SK-N-MC (cell line): ENCODE data around the gene DAAM1.

Experiments
- DNase-seq: peaks from one replicate; pipeline ENCODE4 v3.0.0-alpha.2; 2011; ENCODE audit warnings: low read depth, low spot score
- H3K27ac ChIP-seq: fragments of 200-600 bp; sonication (generic); 2 replicates; pipeline ENCODE4 v1.5.1; 2016; ENCODE audit warnings: mixed run types
- H3K36me3 ChIP-seq: fragments of 200-600 bp; sonication (generic); 2 replicates; pipeline ENCODE4 v1.6.1; 2017; ENCODE audit warnings: antibody characterized with exemption, low read length, mixed read lengths; ENCODE audit not compliant: insufficient read depth
- H3K4me3 ChIP-seq: fragments of 200-600 bp; sonication (generic); 2 replicates; pipeline ENCODE4 v1.5.1; 2016
- H3K9ac ChIP-seq: fragments of 200-600 bp; sonication (generic); 2 replicates; pipeline ENCODE4 v1.8.0; 2017; ENCODE audit warnings: mixed run types, mixed read lengths; ENCODE audit not compliant: insufficient read length
- H3K9me3 ChIP-seq: fragments of 200-600 bp; sonication (generic); 2 replicates; pipeline ENCODE4 v1.6.1; 2017; ENCODE audit warnings: low read depth, mild to moderate bottlenecking, antibody characterized with exemption, low read length, moderate library complexity, mixed read lengths
- EZH2 ChIP-seq: fragments of 200-600 bp; sonication (generic); IDR thresholded peaks from one replicate; pipeline ENCODE4 v1.6.1; 2017; ENCODE audit warnings: antibody characterized with exemption
- FOXP2 ChIP-seq: optimal IDR thresholded peaks from 2 replicates; pipeline ENCODE3; 2011; ENCODE audit warnings: mild to moderate bottlenecking, moderate library complexity; ENCODE audit not compliant: insufficient read depth; ENCODE audit errors: extremely low read length, control extremely low read depth
- POLR2AphosphoS5 ChIP-seq: IDR thresholded peaks from 2 replicates; pipeline ENCODE4 v1.6.1; 2012; ENCODE audit warnings: mild to moderate bottlenecking, low read depth, low read length, borderline replicate concordance

DAAM1 gene

DNA sequence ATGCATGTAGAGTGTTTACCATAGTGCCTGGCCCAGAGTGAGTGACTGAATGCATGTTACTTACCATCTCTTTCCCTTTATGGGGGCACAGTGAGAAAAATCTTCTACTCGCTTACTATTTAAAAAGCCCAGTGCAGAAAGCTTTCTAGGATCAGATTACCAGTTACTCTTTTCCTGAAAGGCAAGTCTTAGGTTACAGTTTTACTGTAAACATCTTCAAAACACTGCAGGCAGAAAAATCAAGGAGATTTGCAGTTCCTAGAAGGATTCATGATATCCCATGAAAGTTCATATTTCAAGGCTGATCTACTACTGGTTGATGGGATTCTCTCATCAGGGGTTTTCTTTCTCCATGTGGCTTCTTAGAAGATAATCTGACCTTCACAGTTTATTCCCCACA lies 29.3 kb upstream of the DAAM1 start:
- DNase-seq, result no peak
- H3K36me3 ChIP-seq, result no peaks in the 10 kb centered on the region
- no peak overlapping the region for H3K4me3 ChIP-seq
- no peak overlapping the region for H3K9ac ChIP-seq
- no peaks in the 10 kb centered on the region for H3K9me3 ChIP-seq
- H3K27ac ChIP-seq, result no peak overlapping the region
- TF ChIP-seq FOXP2, result no peak

GRCh38 chr14:59160506-59160905 lies 28.0 kb upstream of the DAAM1 start:
- H3K4me3 ChIP-seq, result no peak overlapping the region
- no peaks in the 10 kb centered on the region for H3K9me3 ChIP-seq
- no peak for DNase-seq
- TF ChIP-seq POLR2AphosphoS5 (no peak), EZH2 (no peak), FOXP2 (no peak)
- H3K27ac ChIP-seq, result no peak overlapping the region
- no peaks in the 10 kb centered on the region for H3K36me3 ChIP-seq
- no peak overlapping the region for H3K9ac ChIP-seq

DNA sequence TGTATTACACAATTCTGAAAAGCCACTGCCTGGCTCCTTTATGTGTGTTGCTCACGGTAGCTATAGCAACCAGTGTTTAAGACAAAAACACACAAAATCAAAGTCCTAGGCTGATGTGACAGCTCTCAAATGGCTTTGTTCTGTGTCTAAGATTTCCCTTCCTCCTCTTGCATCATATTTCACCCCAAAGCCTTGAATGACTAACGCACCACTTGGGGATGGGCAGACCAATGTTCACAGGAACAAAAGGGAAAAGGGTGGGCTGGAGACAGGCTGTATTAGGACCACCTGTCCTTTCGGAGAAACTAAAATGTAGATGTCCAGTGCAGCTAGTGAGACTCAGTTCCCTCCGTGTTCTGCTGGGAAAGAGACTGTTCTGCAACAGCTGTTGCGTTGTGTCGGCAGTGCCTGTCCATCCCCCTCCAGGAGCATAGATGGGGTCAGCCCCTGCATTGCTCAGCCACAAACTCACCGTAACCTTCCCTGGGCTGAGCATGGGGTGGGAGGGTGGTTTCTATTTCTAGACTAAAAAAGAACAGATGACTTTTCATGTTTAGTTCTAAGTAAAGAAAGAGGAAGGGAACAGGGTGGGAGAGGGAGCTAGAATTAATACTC lies 26.8 kb upstream of the DAAM1 start:
- Histone ChIP-seq H3K4me3 (no peak overlapping the region), H3K9me3 (no peaks in the 10 kb centered on the region), H3K9ac (no peak overlapping the region), H3K27ac (no peak overlapping the region), H3K36me3 (no peaks in the 10 kb centered on the region)
- no peak for TF ChIP-seq EZH2
- no peak for TF ChIP-seq POLR2AphosphoS5
- TF ChIP-seq FOXP2, result no peak
- DNase-seq, result no peak

GRCh38 chr14:59166258-59166657 lies 22.2 kb upstream of the DAAM1 start:
- H3K36me3 ChIP-seq, result no peaks in the 10 kb centered on the region
- TF ChIP-seq EZH2 (no peak), FOXP2 (no peak), POLR2AphosphoS5 (no peak)
- no peak overlapping the region for H3K27ac ChIP-seq
- H3K9ac ChIP-seq, result no peak overlapping the region
- DNase-seq, result no peak
- H3K4me3 ChIP-seq, result no peak overlapping the region
- H3K9me3 ChIP-seq, result no peaks in the 10 kb centered on the region

DNA sequence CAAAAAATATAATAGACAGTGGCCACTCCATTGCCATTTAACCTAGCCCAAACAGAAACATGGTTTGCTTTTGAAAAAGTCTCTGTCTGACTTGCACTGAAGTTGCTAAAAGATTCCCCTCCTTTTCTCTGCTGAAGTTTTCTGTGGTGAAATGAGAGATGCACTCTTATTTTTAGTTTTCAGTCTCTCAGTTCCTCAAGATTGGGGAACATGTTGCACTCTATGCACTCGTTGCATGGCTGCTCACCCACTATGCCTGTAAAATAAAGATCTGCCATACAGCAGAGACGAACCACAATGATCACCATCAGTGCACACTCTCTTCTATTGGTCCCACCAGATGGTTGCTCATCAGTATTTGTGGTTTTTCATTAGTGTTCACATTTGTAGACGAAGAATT lies 13.1 kb upstream of the DAAM1 start:
- no peak for DNase-seq
- Histone ChIP-seq H3K4me3 (no peak overlapping the region), H3K36me3 (no peaks in the 10 kb centered on the region), H3K27ac (no peak overlapping the region), H3K9ac (no peak overlapping the region), H3K9me3 (no peaks in the 10 kb centered on the region)
- no peak for TF ChIP-seq EZH2
- TF ChIP-seq FOXP2, result no peak
- TF ChIP-seq POLR2AphosphoS5, result no peak

GRCh38 chr14:59176765-59177164 lies 11.7 kb upstream of the DAAM1 start:
- DNase-seq, result no peak
- H3K4me3 ChIP-seq, result no peak overlapping the region
- no peaks in the 10 kb centered on the region for H3K9me3 ChIP-seq
- H3K9ac ChIP-seq, result no peak overlapping the region
- H3K27ac ChIP-seq, result no peak overlapping the region
- TF ChIP-seq EZH2 (no peak), POLR2AphosphoS5 (no peak), FOXP2 (no peak)
- no peaks in the 10 kb centered on the region for H3K36me3 ChIP-seq

- no peak for TF ChIP-seq EZH2
- no peak for TF ChIP-seq FOXP2
- H3K27ac ChIP-seq, result no peak overlapping the region
- H3K36me3 ChIP-seq, result no peaks in the 10 kb centered on the region
- no peak for DNase-seq
- no peaks in the 10 kb centered on the region for H3K9me3 ChIP-seq
- H3K9ac ChIP-seq, result no peak overlapping the region
- no peak overlapping the region for H3K4me3 ChIP-seq
Observed at GRCh38 chr14:59177262-59177661, 11.2 kb upstream of the DAAM1 start.

GRCh38 chr14:59181791-59182190 lies 6.7 kb upstream of the DAAM1 start:
- H3K9ac ChIP-seq, result no peak overlapping the region
- no peak overlapping the region for H3K4me3 ChIP-seq
- TF ChIP-seq POLR2AphosphoS5, result no peak
- TF ChIP-seq EZH2, result no peak
- no peak for TF ChIP-seq FOXP2
- no peak for DNase-seq
- H3K9me3 ChIP-seq, result no peaks in the 10 kb centered on the region
- H3K27ac ChIP-seq, result no peak overlapping the region
- H3K36me3 ChIP-seq, result no peaks in the 10 kb centered on the region

GRCh38 chr14:59182641-59183040 lies 5.8 kb upstream of the DAAM1 start:
- no peak for DNase-seq
- Histone ChIP-seq H3K9me3 (no peaks in the 10 kb centered on the region), H3K36me3 (no peaks in the 10 kb centered on the region), H3K9ac (no peak overlapping the region), H3K27ac (no peak overlapping the region), H3K4me3 (no peak overlapping the region)
- no peak for TF ChIP-seq POLR2AphosphoS5
- TF ChIP-seq FOXP2, result no peak
- no peak for TF ChIP-seq EZH2
